CD4-positive, alpha-beta memory T cell (primary cell): Measurements from ENCODE around the gene DUSP7. TPM values are rescaled to one million over a fixed set of nuclear protein-coding genes. Genes with fewer than 3 reads are reported as not detected.

Source experiments
- CTCF ChIA-PET: fragments of 350-600 bp; sonication (Branson Sonifier 250); formaldehyde crosslinking; loops from one replicate; lab custom pipeline; 2021; ENCODE audit warnings: inconsistent platforms; ENCODE audit not compliant: partially characterized antibody; lab: Charles Lee
- POLR2A ChIA-PET: fragments of 350-600 bp; sonication (Branson Sonifier 250); formaldehyde crosslinking; loops from one replicate; lab custom pipeline; 2021; ENCODE audit not compliant: partially characterized antibody; lab: Charles Lee
- DNase-seq, 5 donors: peaks; one replicate each; pipeline versions ENCODE4 v3.0.0 to v3.0.0-alpha.2; 2020 to 2022; ENCODE audit warnings: mixed read lengths in 1 of 5
- H3K27ac ChIP-seq: one replicate; pipeline ENCODE4 v1.7.0; 2013; ENCODE audit warnings: low read depth, low read length
- H3K27me3 ChIP-seq: 2 replicates; pipeline ENCODE4 v1.7.0; 2013; ENCODE audit warnings: mild to moderate bottlenecking, low read length, moderate library complexity; ENCODE audit not compliant: insufficient read depth
- H3K36me3 ChIP-seq: 2 replicates; pipeline ENCODE4 v1.7.0; 2013; ENCODE audit warnings: mild to moderate bottlenecking, low read length, moderate library complexity; ENCODE audit not compliant: insufficient read depth
- H3K4me1 ChIP-seq: 2 replicates; pipeline ENCODE4 v1.7.0; 2013; ENCODE audit warnings: mild to moderate bottlenecking, low read length, moderate library complexity; ENCODE audit not compliant: insufficient read depth
- H3K4me3 ChIP-seq, 2 donors: one replicate each; pipeline ENCODE4 v1.7.0; 2013; ENCODE audit warnings: low read length in 2 of 2, mild to moderate bottlenecking in 1 of 2
- H3K9me3 ChIP-seq, 2 donors: one replicate each; pipeline ENCODE4 v1.7.0; 2013; ENCODE audit warnings: low read length in 2 of 2, control low read depth in 1 of 2; ENCODE audit not compliant: control insufficient read depth in 1 of 2
- H3K27ac Mint-ChIP-seq, 7 donors: one replicate each; pipeline ENCODE4 v1.8.0; 2020 to 2021; ENCODE audit warnings: mixed read lengths in 7 of 7, mild to moderate bottlenecking in 6 of 7, inconsistent platforms in 3 of 7, moderate library complexity in 3 of 7
- H3K27me3 Mint-ChIP-seq, 2 donors: one replicate each; pipeline ENCODE4 v1.8.0; 2020 to 2021; ENCODE audit warnings: mixed read lengths in 2 of 2
- H3K36me3 Mint-ChIP-seq, 2 donors: one replicate each; pipeline ENCODE4 v1.8.0; 2020 to 2021; ENCODE audit warnings: mixed read lengths in 2 of 2, inconsistent platforms in 1 of 2, mild to moderate bottlenecking in 1 of 2
- H3K4me1 Mint-ChIP-seq, 4 donors: one replicate each; pipeline ENCODE4 v1.8.0; 2020 to 2021; ENCODE audit warnings: mixed read lengths in 4 of 4, mild to moderate bottlenecking in 1 of 4
- H3K4me3 Mint-ChIP-seq, 8 donors: one replicate each; pipeline ENCODE4 v1.8.0; 2020 to 2021; ENCODE audit warnings: mixed read lengths in 8 of 8, mild to moderate bottlenecking in 7 of 8, moderate library complexity in 6 of 8, inconsistent platforms in 3 of 8
- H3K9me3 Mint-ChIP-seq, 8 donors: one replicate each; pipeline ENCODE4 v1.8.0; 2020 to 2021; ENCODE audit warnings: mixed read lengths in 8 of 8, mild to moderate bottlenecking in 5 of 8, inconsistent platforms in 3 of 8, moderate library complexity in 1 of 8
- intact Hi-C: fragments of 100-400 bp; cut with micrococcal nuclease; formaldehyde crosslinking; loops from one replicate; pipeline ENCODE4 v1.15.1; 2023
- polyA plus RNA-seq, 2 donors: library from polyadenylated mRNA; unstranded; fragments of 300-500 nt; fragmentation: Illumina TruSeq; gene quantifications; one replicate each; pipeline ENCODE4 v1.2.3, GENCODE V29; 2021
- total RNA-seq, 2 experiments: library from RNA; stranded (reverse); gene quantifications; one replicate each; pipeline ENCODE4 v1.2.3, GENCODE V29; 2021

The DUSP7 gene
- total RNA-seq (10 to 100 TPM; 43.6 to 44.7 TPM), polyA plus RNA-seq (10 to 100 TPM in 1 of 2 donors, 1 to 10 TPM in 1; 2.8 to 10.2 TPM)

GRCh38 chr3:52056521-52056967, at the start of gene DUSP7:
DUSP7 (minus strand) TSS chr3:52056571; CDS start chr3:52056366, 205 bp downstream.
- CTCF ChIA-PET, result interaction anchor here (0.7 to 6.7 kb wide), 13 partner anchors 20 to 179 kb away, joined by 3 to 97 read pairs (median 4); partner anchors contain the start of genes ABHD14B, ACY1, PARP3 and RPL29
- peak; percentile 61 to 78 (median 71) for DNase-seq

GRCh38 chr3:52104684-52105640, 48.6 kb upstream of the DUSP7 start:
- CTCF ChIA-PET, result interaction anchor here (0.6 to 1.7 kb wide), 2 partner anchors 14 to 711 kb away, joined by 3 to 4 read pairs; no protein-coding TSS in a partner anchor
- H3K9me3 ChIP-seq, result no peaks in the 10 kb centered on the region

More at GRCh38 chr3:52056521-52056967, at the start of gene DUSP7:
- H3K27me3 Mint-ChIP-seq, result no peaks in the 10 kb centered on the region
- H3K4me1 ChIP-seq, result peaks cover 48% of the 10 kb centered on the region
- no peaks in the 10 kb centered on the region for H3K36me3 ChIP-seq
- H3K27me3 ChIP-seq, result no peaks in the 10 kb centered on the region
- no peaks in the 10 kb centered on the region for H3K9me3 ChIP-seq
- H3K4me3 Mint-ChIP-seq, result peak within 1 kb of the TSS; percentile 90 to 96 (median 93)
- peak within 1 kb of the TSS; percentile 92 to 98 (median 96) for H3K27ac Mint-ChIP-seq
- peaks cover 0 to 2% (median 0%) of the 10 kb centered on the region in 8 donors for H3K9me3 Mint-ChIP-seq
- peaks cover 26 to 50% (median 36%) of the 10 kb centered on the region in 4 donors for H3K4me1 Mint-ChIP-seq
- peak within 1 kb of the TSS; percentile 82 for H3K27ac ChIP-seq
- H3K4me3 ChIP-seq, result peak within 1 kb of the TSS; percentile 90 to 97
- intact Hi-C loops, result loop anchor here (2.0 kb wide), 1 partner anchor 556 kb away; the partner anchor contains the start of gene DCAF1
- peaks cover 14 to 39% of the 10 kb centered on the region in 2 donors for H3K36me3 Mint-ChIP-seq
- POLR2A ChIA-PET, result interaction anchor here (0.7 to 4.6 kb wide), 30 partner anchors 9 to 1764 kb away, joined by 3 to 46 read pairs (median 4); partner anchors contain the start of genes ABHD14A, ABHD14B, ACY1 and GLYCTK

GRCh38 chr3:52102934-52103333, 46.6 kb upstream of the DUSP7 start:
- intact Hi-C loops, result no loop called here

More at GRCh38 chr3:52104684-52105640, 48.6 kb upstream of the DUSP7 start:
- H3K27ac Mint-ChIP-seq, result no peak overlapping the region
- H3K36me3 Mint-ChIP-seq, result peaks cover 1 to 12% of the 10 kb centered on the region in 2 donors
- intact Hi-C loops, result no loop called here
- Histone ChIP-seq H3K4me3 (no peak overlapping the region), H3K27me3 (no peaks in the 10 kb centered on the region), H3K4me1 (no peaks in the 10 kb centered on the region), H3K27ac (no peak overlapping the region), H3K36me3 (no peaks in the 10 kb centered on the region)
- no peaks in the 10 kb centered on the region for H3K27me3 Mint-ChIP-seq
- peaks cover 0 to 2% (median 0%) of the 10 kb centered on the region in 4 donors for H3K4me1 Mint-ChIP-seq
- POLR2A ChIA-PET, result interaction anchor here (0.6 kb wide), 1 partner anchor 94 kb away, joined by 4 read pairs; no protein-coding TSS in a partner anchor
- no peak for DNase-seq
- no peak overlapping the region for H3K4me3 Mint-ChIP-seq
- H3K9me3 Mint-ChIP-seq, result peaks cover 0 to 15% (median 12%) of the 10 kb centered on the region in 8 donors

GRCh38 chr3:52099001-52099401, 42.6 kb upstream of the DUSP7 start:
- no peaks in the 10 kb centered on the region for H3K4me1 ChIP-seq
- intact Hi-C loops, result no loop called here
- no peak overlapping the region for H3K4me3 ChIP-seq
- no peaks in the 10 kb centered on the region for H3K9me3 ChIP-seq
- DNase-seq, result no peak
- Mint-ChIP-seq H3K9me3 (peaks cover 0 to 15% (median 12%) of the 10 kb centered on the region in 8 donors), H3K4me1 (no peaks in the 10 kb centered on the region), H3K36me3 (peaks cover 1 to 12% of the 10 kb centered on the region in 2 donors), H3K4me3 (no peak overlapping the region), H3K27me3 (no peaks in the 10 kb centered on the region), H3K27ac (peak overlapping the region in 1 of 7 donors; percentile 8)
- POLR2A ChIA-PET, result no interaction called here
- H3K36me3 ChIP-seq, result no peaks in the 10 kb centered on the region
- no peaks in the 10 kb centered on the region for H3K27me3 ChIP-seq
- CTCF ChIA-PET, result no interaction called here
- H3K27ac ChIP-seq, result no peak overlapping the region

More at GRCh38 chr3:52102934-52103333, 46.6 kb upstream of the DUSP7 start:
- Histone ChIP-seq H3K9me3 (no peaks in the 10 kb centered on the region), H3K27me3 (no peaks in the 10 kb centered on the region), H3K4me1 (no peaks in the 10 kb centered on the region), H3K4me3 (no peak overlapping the region), H3K36me3 (no peaks in the 10 kb centered on the region), H3K27ac (no peak overlapping the region)
- no peak overlapping the region for H3K4me3 Mint-ChIP-seq
- CTCF ChIA-PET, result no interaction called here
- peaks cover 0 to 15% (median 12%) of the 10 kb centered on the region in 8 donors for H3K9me3 Mint-ChIP-seq
- H3K27ac Mint-ChIP-seq, result no peak overlapping the region
- H3K27me3 Mint-ChIP-seq, result no peaks in the 10 kb centered on the region
- POLR2A ChIA-PET, result no interaction called here
- H3K36me3 Mint-ChIP-seq, result peaks cover 1 to 12% of the 10 kb centered on the region in 2 donors
- H3K4me1 Mint-ChIP-seq, result no peaks in the 10 kb centered on the region
- DNase-seq, result no peak

GRCh38 chr3:52097851-52098507, 41.6 kb upstream of the DUSP7 start:
- intact Hi-C loops, result no loop called here
- Mint-ChIP-seq H3K36me3 (peaks cover 1 to 12% of the 10 kb centered on the region in 2 donors), H3K9me3 (peaks cover 0 to 15% (median 12%) of the 10 kb centered on the region in 8 donors), H3K4me3 (no peak overlapping the region), H3K27ac (no peak overlapping the region), H3K4me1 (no peaks in the 10 kb centered on the region), H3K27me3 (no peaks in the 10 kb centered on the region)
- CTCF ChIA-PET, result no interaction called here
- no peak for DNase-seq
- Histone ChIP-seq H3K27ac (no peak overlapping the region), H3K4me3 (no peak overlapping the region), H3K4me1 (no peaks in the 10 kb centered on the region), H3K27me3 (no peaks in the 10 kb centered on the region), H3K9me3 (no peaks in the 10 kb centered on the region), H3K36me3 (no peaks in the 10 kb centered on the region)
- POLR2A ChIA-PET, result no interaction called here

GRCh38 chr3:52095990-52096775, 39.8 kb upstream of the DUSP7 start:
- Mint-ChIP-seq H3K4me3 (no peak overlapping the region), H3K27me3 (no peaks in the 10 kb centered on the region), H3K9me3 (peaks cover 0 to 10% (median 7%) of the 10 kb centered on the region in 8 donors), H3K27ac (no peak overlapping the region), H3K4me1 (no peaks in the 10 kb centered on the region), H3K36me3 (peaks cover 0 to 6% of the 10 kb centered on the region in 2 donors)
- no peaks in the 10 kb centered on the region for H3K9me3 ChIP-seq
- intact Hi-C loops, result no loop called here
- H3K4me3 ChIP-seq, result no peak overlapping the region
- no peaks in the 10 kb centered on the region for H3K4me1 ChIP-seq
- ChIA-PET POLR2A (no interaction called here), CTCF (no interaction called here)
- H3K36me3 ChIP-seq, result no peaks in the 10 kb centered on the region
- H3K27ac ChIP-seq, result no peak overlapping the region
- no peaks in the 10 kb centered on the region for H3K27me3 ChIP-seq
- no peak for DNase-seq
